Stimulated activated CD8-positive, alpha-beta memory T cell treated with anti-CD3 and anti-CD28 coated beads, Interleukin-12 subunit alpha, Interleukin-12 subunit beta, amount 100 ng/mL, for 24 hours (primary cell): ENCODE data around the gene GOLGA6L7.
"Not testable (repeated sequence)": the region's sequence is repeated elsewhere in the genome, so short reads cannot be mapped to it uniquely, and the experiment has no call there.

Experiments used
- DNase-seq: peaks from one replicate; pipeline ENCODE4 v3.0.0-alpha.2; 2020; ENCODE audit errors: extremely low read depth

The GOLGA6L7 gene

GRCh38 chr15:28848521-28848920 lies at the start of gene GOLGA6L7:
TSS of gene GOLGA6L7 (minus strand) at chr15:28848644. CDS start at chr15:28848549, 95 bp downstream.
- not testable (repeated sequence) for DNase-seq

- no peak for DNase-seq
Observed at GRCh38 chr15:28897861-28898585, 49.6 kb upstream of the GOLGA6L7 start.

- DNase-seq: no peak
Observed at GRCh38 chr15:28896951-28897350, 48.5 kb upstream of the GOLGA6L7 start.

GRCh38 chr15:28895566-28895965 lies 47.1 kb upstream of the GOLGA6L7 start:
- no peak for DNase-seq

- DNase-seq: no peak
Observed at GRCh38 chr15:28895146-28895545, 46.7 kb upstream of the GOLGA6L7 start.

GRCh38 chr15:28894631-28895030 lies 46.2 kb upstream of the GOLGA6L7 start:
- no peak for DNase-seq

GRCh38 chr15:28892789-28893610 lies 44.6 kb upstream of the GOLGA6L7 start:
- DNase-seq: no peak

- DNase-seq: no peak
Observed at GRCh38 chr15:28891588-28891987, 43.1 kb upstream of the GOLGA6L7 start.

GRCh38 chr15:28890711-28891495 lies 42.5 kb upstream of the GOLGA6L7 start:
- no peak for DNase-seq

- DNase-seq: not testable (repeated sequence)
Observed at GRCh38 chr15:28890291-28890690, 41.8 kb upstream of the GOLGA6L7 start.

GRCh38 chr15:28889871-28890270 lies 41.4 kb upstream of the GOLGA6L7 start:
- DNase-seq: not testable (repeated sequence)

GRCh38 chr15:28889346-28889745 lies 40.9 kb upstream of the GOLGA6L7 start:
- no peak for DNase-seq

GRCh38 chr15:28888900-28889299 lies 40.5 kb upstream of the GOLGA6L7 start:
- DNase-seq: no peak

- DNase-seq: no peak
Observed at GRCh38 chr15:28888302-28888894, 40.0 kb upstream of the GOLGA6L7 start.

- DNase-seq: no peak
Observed at GRCh38 chr15:28887339-28888174, 39.1 kb upstream of the GOLGA6L7 start.

GRCh38 chr15:28886431-28887338 lies 38.2 kb upstream of the GOLGA6L7 start:
- DNase-seq: no peak

GRCh38 chr15:28885630-28886430 lies 37.4 kb upstream of the GOLGA6L7 start, which contains the start of gene APBA2:
TSS of gene APBA2 (plus strand) at chr15:28885974. CDS start at chr15:29053885, 167,911 bp downstream.
- no peak for DNase-seq

GRCh38 chr15:28885128-28885629 lies 36.7 kb upstream of the GOLGA6L7 start:
- no peak for DNase-seq
